HG03565 (cell line): ENCODE results near the gene CDHR5.

Source experiments
- ATAC-seq: cut with Tn5 transposase; IDR thresholded peaks from one replicate; pipeline ENCODE4 v1.9.1; 2021; ENCODE audit warnings: mild to moderate bottlenecking, moderate library complexity; ENCODE audit not compliant: unreplicated experiment

Gene CDHR5

GRCh38 chr11:646214-646613, 21.5 kb upstream of the CDHR5 start:
- no peak for ATAC-seq

GRCh38 chr11:645536-645935, 20.8 kb upstream of the CDHR5 start:
- no peak for ATAC-seq

- ATAC-seq: no peak
Observed at GRCh38 chr11:643849-644738, 19.3 kb upstream of the CDHR5 start.

DNA sequence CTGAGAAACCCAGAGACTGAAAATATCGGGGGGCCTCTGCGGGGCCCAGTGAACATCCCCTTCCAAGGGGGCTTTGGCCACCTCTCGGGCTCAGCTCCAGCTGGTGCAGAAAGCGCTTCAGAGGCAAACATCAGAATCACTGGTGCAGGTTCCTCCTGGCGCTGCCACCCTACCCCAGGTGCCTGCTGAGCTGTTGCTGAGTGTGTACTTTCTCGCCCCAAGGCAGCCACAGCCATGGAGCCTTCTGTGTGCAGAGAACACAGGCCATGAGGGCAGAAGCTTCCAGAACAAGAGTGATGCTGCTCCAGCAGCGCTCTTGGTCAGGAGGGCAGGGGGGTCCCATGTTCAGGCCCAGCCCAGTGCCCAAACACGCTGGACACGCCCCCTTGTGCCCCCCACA, 18.6 kb upstream of the CDHR5 start:
- ATAC-seq: no peak

DNA sequence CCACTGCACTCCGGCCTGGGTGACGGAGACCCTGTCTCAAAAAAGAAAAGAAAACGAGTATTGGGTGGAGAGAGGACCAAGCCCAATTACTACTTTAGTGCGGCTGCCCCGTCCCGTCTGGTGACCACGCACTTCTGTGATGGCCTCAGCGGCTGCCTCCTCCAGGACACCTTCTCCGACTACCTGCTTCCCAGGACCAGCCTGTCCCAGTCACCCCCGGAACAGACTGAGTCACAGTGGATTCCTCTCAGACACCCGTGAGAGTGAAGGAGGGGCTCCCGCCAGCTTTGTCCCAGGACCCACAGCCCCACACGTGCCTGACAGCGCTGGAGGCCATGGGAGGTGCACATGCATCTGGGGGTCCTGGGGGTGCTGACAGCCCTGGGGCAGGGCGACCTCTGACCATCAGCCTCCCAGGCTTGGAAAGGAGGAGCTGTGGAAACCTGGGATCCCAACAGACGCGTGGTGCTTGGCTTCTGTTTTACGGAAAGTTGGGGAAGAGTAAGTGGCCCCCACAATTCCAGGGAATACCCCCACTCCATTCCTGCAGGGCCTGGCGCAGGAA, 17.1 kb upstream of the CDHR5 start:
- ATAC-seq: no peak

DNA sequence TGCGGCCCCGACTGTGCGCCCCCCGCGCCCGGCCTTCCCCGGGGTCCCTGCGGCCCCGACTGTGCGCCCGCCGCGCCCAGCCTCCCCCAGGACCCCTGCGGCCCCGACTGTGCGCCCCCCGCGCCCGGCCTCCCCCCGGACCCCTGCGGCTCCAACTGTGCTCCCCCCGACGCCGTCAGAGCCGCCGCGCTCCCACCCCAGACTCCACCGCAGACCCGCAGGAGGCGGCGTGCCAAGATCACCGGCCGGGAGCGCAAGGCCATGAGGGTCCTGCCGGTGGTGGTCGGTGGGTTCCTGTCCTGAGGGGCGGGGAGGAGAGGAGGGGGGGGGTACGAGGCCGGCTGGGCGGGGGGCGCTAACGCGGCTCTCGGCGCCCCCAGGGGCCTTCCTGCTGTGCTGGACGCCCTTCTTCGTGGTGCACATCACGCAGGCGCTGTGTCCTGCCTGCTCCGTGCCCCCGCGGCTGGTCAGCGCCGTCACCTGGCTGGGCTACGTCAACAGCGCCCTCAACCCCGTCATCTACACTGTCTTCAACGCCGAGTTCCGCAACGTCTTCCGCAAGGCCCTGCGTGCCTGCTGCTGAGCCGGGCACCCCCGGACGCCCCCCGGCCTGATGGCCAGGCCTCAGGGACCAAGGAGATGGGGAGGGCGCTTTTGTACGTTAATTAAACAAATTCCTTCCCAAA, 15.4 kb upstream of the CDHR5 start:
- no peak for ATAC-seq

DNA sequence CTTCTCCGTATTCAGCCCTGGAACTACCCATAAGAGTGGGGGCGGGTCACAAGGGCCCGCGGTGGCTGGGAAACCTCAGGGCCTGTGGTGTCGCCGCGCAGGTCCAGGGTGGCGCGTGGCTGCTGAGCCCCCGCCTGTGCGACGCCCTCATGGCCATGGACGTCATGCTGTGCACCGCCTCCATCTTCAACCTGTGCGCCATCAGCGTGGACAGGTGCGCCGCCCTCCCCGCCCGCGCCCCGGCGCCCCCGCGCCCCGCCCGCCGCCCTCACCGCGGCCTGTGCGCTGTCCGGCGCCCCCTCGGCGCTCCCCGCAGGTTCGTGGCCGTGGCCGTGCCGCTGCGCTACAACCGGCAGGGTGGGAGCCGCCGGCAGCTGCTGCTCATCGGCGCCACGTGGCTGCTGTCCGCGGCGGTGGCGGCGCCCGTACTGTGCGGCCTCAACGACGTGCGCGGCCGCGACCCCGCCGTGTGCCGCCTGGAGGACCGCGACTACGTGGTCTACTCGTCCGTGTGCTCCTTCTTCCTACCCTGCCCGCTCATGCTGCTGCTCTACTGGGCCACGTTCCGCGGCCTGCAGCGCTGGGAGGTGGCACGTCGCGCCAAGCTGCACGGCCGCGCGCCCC, 14.7 kb upstream of the CDHR5 start:
- no peak for ATAC-seq

GRCh38 chr11:638631-639331, 14.0 kb upstream of the CDHR5 start:
- ATAC-seq: no peak

- ATAC-seq: no peak
Observed at GRCh38 chr11:637593-638521, 13.1 kb upstream of the CDHR5 start.

GRCh38 chr11:637333-637592, 12.5 kb upstream of the CDHR5 start:
- ATAC-seq: no peak

GRCh38 chr11:636511-637332, 12.0 kb upstream of the CDHR5 start, which contains the start of gene DRD4:
Gene DRD4, plus strand, starts transcription at chr11:637269. Its CDS starts 36 bp downstream, at chr11:637305.
- ATAC-seq: no peak

DNA sequence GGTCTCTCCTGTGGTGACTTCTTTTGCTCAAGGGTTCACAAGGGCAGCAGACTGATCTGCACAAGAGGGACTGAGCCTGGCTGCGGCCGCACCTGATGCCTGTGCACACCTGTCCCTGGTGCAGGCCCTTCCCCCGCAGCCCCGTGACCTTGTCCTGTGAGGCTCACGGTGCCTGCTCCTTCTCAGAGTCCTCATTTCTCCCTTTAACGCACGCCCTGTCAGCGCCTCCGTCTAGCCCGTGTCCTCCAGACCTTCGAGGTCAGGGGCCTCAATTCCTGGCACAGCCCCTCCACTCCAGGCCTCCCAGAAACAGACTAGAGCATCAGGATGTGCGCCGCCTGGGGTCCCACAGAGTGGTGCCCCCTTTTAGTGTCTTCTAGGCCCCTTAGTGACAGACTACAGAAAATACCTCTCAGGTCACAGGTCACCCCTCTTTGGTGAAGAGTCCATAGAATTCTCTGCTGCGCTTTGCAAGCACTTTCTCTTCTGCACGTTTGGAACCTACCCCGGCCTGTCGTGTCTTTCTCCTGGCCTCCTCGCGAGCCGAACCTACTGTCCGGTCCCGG, 11.3 kb upstream of the CDHR5 start:
- ATAC-seq: no peak

DNA sequence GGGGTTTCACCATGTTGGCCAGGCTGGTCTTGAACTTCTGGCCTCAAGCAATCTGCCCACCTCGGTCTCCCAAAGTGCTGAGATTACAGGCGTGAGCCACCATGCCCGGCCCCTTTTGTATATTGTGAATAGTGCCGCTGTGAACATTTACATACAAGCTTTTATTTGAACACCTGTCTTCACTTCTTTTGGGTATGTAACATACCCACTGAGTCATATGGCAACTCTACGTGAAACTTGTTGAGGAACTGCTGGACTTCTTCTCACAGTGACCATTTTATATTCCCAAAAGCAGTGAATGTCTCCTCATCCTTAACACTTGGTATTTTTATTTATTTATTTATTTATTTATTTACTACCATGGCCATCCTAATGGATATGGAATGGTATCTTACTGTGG, 6.1 kb upstream of the CDHR5 start:
- no peak for ATAC-seq

DNA sequence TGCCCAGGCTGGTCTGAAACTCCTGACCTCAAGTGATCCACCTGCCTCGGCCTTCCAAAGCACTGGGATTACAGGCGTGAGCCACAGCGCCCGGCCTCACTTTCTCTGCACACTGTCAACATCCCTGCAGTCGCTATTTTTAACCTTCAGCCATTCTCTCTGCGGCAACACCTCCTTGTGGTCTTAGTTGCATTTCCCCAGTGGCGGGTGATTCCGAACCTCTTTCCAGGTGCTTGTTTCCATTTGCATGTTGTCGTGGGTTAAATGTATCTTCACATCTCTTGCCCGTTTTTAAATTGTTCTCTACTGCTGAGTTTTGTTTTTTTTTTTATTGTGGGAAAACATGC, 4.5 kb upstream of the CDHR5 start:
- no peak for ATAC-seq

- no peak for ATAC-seq
Observed at GRCh38 chr11:628056-628455, 3.3 kb upstream of the CDHR5 start.

- ATAC-seq: no peak
Observed at GRCh38 chr11:627308-627576, 2.5 kb upstream of the CDHR5 start.

DNA sequence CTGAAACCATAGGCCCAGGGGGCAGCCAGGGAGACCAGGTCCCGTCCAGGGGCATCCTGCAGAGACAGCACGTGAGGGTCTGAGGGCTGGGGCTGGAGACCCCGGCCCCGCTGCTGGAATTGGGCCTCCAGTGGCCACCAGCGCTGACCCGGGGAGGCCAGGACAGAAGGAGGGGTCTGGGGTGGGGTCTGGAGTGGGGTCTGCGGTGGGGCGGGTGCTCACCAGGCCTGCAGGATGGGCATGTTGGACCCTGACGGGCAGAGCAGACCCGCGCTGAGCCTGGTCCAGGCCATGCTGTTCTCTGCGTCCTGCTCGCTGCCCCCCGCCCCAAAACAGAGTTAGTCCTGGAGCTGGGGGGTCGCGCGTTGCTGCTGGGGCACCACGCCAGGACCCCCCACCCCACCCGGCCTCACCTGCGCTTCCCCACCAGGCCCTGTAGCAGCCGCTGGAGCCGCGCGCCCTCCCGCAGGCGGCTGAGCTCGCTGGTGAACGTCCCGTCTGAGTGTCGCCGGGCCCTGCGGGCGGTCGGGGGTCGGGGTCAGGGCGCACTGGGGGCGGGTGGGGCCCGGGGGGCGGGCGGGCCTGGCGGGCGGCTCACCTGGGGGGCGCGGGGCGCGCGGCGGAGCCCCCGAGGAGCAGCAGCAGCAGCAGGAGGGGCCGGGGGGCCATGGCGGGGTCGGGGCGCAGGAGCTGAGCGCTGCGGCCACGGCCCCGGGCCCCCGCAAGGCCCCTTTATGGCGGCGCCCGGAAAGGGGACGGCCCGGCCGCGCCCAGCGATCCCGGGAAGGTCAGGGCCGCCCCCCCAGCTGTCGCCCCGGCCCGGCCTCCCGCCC, 1.9 kb upstream of the CDHR5 start, which contains the start of gene SCT:
SCT (minus strand) TSS at position 707 of the 833 bp plus-strand sequence; CDS start at position 669, 38 bp downstream.
- ATAC-seq: no peak

GRCh38 chr11:625636-626268, 997 bp upstream of the CDHR5 start:
- no peak for ATAC-seq
